HG03342 (cell line): Measurements from ENCODE around the gene DIDO1.
A peak's percentile ranks its signal among the peaks of the same experiment; 100 is the strongest.

Source experiments
- ATAC-seq: cut with Tn5 transposase; IDR thresholded peaks from one replicate; pipeline ENCODE4 v1.9.1; 2021; ENCODE audit warnings: mild to moderate bottlenecking, moderate library complexity; ENCODE audit not compliant: unreplicated experiment

Gene DIDO1

DNA sequence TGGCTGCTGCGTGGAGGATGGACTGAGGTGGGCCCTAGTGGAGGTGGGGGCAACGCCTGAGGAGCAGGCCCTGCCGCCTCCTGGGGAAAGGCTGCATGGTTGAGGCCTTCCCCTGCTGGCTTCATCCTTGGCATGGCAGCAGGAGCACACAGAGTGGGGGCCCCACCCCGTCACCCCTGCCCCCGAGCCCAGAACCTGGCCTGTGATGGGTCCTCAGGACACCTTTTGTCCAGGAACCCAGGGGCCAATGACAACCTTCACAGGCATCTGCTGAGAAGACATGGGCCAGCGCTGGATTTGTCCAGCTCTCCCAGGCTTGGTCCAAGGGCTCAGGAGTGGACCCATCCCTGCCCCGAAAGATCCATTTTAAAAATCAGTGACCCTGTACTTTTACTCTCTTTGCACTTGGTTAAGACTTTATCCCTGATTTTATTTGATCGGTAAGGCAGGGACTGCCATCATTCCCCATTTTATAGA is 25.6 kb upstream of the DIDO1 start:
- ATAC-seq: no peak

DNA sequence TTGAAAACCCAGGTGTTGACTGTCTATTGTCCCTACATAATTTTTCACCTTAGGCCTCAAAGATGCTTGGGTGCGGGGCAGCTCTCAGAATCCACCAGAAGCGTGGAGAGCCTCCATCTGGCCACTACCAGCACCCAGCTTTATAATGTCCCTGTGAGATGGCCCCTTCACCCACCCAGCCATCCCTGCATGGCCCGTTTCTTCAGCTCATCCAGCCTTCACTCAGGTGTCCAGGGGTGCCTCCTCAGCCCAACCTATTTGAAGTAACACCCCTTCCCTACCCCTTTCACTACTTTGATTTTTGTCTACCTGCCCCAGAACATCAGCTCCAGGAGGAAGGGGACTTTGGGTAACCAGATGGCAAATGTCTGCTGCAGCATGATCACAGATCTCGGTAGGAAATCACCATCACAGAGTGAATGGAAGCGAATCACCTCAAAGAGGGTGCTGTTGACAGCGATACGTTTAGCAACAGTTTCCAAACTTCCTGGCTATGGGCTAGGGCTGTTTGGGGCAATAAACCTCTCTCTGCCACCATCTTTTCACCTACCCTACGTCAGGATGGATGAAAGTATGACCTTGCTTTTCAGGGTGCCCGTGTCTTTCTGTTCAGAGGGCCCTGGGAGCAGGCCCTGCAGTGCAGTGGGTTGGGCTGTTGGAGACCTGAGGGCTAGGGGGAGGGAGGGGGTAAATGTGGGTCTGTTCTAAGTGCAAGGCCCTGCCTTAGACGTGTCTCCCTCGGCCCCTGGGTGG is 25.0 kb upstream of the DIDO1 start:
- ATAC-seq: no peak

DNA sequence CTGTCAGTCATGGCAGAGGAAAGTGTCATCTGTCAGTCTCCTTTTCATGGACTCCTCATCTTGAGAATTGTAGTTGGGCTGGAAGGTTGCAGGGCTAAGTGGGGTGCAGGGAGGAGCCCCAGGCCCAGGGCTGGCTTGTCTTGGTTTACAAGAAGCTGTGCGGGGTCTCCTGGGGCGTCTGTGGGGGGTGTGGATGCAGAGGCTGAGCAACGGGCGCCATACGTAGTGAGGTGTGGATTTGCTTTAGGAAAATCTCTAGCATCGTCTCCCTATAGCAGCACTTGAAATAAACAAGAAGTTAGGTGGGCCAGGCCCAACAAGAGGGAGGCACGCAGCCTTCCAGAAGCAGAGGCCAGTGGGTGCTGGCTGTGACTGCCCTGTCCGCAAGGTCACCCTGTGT is 24.4 kb upstream of the DIDO1 start:
- ATAC-seq: no peak

DNA sequence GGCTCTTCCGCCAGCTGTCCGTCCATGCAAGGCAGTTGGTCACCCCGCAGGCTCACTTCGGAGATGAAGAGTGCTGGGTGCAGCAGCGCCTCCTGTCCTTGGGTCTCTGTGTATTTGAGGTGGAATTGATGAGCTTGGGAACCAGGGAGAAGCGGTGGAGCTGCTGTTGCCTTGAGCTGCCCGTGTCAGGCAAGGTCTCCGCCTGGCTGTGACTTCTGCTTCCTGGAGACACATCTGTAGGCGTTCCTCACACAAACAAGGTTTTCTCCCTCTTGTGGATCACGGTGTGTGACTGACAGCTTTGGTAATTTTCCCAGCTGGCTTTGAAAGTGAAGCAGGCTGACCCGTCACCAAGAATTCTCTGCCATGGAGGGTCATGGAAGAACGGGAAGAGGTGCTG is 23.7 kb upstream of the DIDO1 start:
- no peak for ATAC-seq

DNA sequence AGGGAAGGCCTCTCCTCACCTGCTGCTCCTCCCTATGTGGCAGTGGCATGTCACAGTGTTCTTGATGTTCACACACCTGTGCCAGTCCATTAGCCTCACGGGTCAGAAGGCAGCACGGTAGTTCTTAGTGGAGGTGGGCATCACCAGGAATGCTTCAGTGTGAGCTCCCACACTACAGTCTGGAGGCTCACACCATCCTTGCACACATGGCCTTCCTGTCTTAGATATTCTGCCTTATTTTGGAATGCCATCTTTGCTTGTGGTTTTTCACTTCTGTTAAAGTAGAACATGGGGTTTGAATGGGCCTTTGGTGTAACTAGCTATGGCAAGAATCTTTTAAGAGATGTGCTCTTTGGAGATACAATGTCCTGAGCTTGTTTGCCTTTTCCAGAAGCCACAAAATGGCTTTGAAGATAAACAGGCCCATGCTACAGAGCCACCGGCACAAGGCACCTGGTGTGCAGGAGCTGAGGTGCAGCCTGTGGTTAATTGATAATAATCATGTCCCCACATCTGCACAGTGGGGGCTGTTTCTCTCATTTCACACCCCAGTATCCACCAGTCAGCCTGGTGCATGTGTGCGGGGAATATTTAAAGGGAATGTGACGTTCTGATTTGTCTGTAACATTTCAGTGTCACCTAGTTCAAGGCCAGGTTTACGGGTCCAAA is 23.0 kb upstream of the DIDO1 start:
- no peak for ATAC-seq

DNA sequence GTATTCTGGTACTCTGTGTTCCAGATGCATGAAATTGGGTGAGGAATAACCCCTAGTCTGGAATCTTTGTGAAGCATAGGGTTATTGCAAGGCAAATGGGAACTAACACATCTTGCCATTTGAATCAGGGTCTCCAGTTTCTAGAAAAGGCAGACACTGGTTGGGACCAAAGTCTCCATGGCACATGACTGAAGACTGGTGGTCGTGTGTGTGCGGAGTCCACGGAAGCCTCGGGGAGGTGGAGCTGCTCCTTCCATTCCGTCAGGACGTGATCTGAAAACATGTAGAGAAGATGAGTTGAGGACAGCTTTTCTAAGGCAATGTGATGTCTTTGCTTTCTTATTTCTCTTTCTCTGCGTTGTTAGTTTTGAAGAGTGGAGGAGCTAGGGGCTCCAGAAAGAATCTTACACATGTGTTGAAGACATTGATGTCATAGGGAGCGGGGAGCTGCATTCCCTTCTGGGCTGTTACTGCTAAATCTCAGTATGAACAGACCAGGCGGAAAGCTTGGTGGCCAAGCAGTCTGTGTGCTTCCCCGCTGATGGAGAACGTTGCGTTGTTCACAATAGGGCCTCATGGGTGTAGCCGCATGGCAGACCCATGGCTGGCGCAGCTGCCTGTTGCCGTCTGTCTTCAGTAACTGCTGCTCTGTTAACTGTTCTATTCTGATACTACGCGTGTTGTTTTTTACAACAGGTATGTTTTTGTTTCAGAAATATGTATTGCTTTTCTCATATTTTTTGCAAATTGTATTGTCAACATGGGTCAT is 21.4 kb upstream of the DIDO1 start:
- no peak for ATAC-seq

DNA sequence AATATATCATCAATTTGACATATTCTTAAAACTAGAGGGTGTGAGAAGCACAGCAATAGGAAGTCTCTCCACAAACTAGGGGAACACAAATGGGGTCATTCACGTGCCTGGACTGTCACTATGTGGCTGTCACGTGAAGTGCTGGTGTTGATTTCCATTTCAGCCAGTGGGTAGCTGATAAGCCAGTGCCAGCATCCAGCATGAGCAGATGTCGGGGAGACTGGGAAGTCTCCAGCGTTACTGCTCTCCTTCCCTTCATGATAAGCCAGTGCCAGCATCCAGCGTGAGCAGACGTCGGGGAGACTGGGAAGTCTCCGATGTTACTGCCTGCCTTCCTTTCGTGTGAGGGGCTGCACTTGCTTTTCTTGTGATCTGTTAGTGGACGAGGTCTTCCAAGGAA is 20.6 kb upstream of the DIDO1 start:
- no peak for ATAC-seq

DNA sequence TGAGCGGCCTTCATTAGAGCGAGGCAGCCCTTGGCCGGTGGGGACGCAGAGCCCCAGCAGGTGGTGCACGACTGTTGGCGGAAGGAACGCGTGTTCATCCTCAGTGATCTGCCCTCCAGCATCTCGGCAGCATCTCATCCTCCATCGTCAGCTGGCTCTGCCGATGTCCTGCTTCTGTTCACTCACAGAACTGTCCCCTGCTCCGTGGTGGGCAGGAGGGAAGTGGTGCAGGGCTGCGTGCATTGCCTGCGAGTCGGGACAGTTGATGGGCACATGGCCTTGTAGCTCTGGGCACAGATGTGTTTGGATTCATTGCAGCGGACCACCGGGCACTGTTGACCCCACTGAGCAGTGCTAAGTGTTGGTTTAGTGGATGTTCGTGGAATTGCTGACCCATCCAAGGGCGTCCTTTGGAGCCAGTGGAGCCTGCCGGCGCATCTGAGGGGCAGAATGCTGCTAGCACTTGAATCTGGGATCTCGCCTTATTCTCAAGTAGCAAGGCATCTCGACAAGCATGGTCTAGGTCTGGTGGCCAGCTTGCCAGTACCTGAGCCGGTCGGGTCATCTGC is 19.6 kb upstream of the DIDO1 start:
- ATAC-seq: no peak

DNA sequence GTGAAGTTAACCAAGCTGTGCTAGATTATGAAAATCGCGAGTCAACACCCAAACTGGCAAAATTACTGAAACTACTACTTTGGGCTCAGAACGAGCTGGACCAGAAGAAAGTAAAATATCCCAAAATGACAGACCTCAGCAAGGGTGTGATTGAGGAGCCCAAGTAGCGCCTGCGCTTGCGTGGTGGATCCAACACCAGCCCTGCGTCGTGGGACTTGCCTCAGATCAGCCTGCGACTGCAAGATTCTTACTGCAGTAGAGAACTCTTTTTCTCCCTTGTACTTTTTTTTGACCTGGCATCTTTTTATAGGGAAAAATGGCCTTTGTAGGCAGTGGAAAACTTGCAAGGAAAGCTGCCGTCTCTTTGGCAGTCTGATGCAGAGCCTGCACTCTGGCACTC is 18.4 kb upstream of the DIDO1 start:
- no peak for ATAC-seq

DNA sequence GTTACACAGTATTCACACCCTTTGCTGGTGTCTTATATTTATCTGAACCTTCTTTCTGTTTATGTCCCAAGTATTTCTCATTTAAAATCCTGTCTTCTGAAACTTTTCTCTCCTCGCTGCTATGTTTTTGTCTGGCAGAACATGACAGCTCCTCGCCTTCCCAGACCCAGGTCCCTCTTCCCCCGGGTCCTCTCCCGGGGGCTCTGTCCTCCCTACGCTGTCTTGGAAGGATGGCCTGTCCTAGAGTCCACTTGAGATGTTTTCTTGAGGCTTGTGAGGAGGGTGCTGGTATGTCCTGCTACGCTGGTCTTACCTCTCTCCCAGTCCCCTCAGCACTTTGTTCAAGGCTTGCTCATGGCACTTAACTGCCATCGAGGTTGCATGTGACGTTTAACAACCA is 17.9 kb upstream of the DIDO1 start:
- ATAC-seq: no peak

DNA sequence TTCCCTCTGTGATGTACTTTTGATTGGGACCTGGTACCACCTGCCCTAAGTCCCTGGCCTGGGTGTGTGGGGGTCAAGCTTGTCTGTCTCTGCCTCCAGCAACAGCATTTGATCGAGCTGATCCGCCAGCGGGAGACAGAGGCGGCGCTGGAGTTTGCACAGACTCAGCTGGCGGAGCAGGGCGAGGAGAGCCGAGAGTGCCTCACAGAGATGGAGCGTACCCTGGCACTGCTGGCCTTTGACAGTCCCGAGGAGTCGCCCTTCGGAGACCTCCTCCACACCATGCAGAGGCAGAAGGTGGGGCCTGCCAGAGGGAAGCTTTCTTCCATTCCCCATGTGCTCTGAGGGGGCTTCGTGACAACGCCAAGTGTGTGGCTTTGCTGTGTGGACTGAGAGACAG is 17.1 kb upstream of the DIDO1 start:
- no peak for ATAC-seq

DNA sequence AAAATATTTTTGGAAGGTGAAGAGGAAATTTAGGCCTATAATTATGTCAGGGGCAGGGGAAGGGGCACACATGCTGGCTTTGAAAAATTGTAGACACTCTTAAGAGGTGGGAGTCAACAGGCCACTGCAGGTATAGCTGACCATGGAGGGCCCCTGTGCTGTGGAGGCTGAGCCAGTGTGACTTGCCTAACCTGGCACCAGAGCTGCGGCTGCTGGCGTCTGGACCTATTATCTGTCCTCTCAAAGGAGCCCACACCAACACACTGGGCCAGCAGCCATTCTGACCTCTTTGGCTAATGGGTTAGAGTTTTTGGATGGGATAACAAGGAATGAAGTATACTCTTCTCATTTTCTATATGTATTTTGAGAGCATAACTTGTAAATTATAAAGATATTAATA is 16.2 kb upstream of the DIDO1 start:
- no peak for ATAC-seq

DNA sequence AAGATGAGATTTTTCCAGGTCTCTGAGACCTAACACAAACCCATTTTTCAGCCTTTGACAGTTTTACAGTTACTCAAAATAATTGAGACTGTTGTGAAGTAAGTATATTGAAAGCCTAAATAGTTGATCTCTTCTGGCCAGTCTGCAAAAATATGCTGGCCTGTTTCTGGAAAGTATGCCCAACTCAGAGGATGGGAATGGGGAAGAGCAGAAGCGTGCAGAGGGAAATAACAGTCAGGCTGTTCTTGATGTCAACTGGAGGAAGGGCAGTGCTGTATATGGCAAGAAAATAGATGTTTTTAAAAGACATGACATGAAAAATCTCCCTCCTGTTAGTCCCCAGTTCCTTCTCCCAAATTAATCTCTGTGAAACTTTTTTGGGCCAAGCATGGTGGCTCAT is 15.5 kb upstream of the DIDO1 start:
- ATAC-seq: no peak

DNA sequence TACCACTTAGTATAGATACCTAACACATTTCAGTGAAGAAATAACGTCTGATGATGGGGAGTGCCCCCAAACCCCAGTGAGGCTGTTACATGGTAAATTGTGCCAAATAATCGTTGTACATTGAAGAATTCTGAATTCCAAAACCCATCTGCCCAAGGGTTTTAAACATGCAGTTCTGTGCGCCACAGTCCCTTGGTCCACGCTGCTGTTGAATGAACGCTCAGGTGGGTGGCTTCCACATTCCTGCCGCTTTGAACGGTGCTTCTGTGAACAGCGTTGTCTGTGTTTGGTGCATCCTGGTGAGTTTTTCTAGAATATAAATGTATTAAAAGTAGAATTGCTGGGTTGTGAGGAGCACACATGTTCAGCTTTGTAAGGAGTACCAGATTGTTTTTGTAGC is 14.6 kb upstream of the DIDO1 start:
- ATAC-seq: no peak

DNA sequence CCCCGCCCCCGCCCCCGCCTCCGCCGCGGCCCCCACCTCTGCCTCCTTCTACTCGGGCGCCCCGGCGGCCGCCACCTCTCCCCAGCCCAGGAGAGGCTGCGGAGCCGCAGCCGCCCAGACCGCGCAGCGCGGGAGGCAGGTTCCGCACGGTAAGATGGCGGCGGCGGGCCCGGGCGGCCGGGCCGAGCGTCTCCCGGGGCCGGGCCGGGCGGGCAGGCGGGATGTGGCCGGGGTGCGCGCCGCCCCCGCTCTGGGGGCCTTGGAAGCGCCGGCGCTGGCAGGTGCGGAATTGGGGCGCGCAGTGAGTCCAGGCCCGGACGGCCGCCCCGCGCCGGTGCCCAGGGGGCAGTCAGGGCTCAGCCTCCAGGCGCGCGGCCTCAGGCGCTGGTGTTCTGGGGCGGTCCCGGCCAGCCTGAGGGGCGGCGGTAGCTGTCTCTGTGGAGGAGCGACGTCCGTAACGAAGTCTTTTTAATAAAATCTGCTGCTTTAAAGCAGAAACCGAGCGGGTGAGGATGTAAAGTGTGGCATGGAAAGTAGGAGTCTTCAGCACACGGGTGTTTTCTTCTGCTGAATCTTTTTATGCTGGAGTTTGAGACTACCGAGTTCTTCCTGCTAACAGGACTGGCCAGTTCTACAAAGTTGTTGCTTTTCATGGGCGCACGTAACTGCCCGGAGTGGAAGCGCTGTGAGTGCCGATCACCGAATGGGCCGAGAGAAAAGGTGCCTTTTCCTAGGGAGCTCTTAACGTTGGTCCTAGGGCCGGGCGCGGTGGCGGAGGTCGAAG is 12.0 kb upstream of the DIDO1 start, which contains the start of gene GID8:
Gene GID8, plus strand, starts transcription at position 43 of the 784 bp plus-strand sequence. CDS start 3,356 bp downstream, outside the sequence.
- peak; percentile 39 for ATAC-seq

DNA sequence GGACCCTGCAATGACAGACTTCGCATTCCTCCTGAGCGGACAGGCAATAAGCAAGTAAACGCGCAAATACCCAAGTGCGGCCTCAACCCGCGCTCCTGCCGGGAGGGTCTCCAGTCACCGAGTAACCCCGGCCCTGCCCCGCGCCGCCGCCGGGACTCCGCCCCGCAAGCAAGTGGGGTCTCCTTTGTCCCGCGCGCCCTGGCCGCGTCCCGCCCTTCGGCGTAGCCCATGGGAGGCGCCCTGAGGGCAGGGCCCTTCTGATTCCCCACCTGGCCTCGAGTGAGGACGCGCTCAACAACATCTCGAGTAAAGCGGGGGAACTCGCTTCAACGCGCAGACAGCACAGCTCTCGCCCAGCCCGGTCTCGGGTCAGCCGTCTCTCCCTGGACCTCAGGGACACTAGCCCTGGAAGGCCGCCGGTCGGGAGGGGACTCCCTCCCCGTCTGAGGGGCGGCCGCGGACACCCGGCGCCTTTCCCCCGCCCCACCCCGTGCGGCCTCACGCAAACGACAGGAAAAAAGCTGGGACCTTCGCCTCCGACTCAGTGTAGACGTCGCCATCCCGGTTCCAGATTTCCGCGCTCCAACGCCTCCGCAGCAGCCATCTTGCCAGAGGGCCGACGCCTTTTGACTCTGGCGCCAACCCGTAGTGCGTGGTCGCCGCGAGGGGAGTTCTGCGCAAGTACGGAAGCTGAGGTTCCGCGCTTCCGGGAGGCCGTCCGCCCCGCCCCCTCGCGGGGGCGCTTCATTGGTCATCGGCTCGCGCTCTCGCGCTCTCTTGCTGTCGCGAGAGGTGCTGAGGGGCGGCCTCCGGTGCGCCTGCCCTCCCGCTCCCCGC is 11.2 kb upstream of the DIDO1 start:
- peak; percentile 77 for ATAC-seq

DNA sequence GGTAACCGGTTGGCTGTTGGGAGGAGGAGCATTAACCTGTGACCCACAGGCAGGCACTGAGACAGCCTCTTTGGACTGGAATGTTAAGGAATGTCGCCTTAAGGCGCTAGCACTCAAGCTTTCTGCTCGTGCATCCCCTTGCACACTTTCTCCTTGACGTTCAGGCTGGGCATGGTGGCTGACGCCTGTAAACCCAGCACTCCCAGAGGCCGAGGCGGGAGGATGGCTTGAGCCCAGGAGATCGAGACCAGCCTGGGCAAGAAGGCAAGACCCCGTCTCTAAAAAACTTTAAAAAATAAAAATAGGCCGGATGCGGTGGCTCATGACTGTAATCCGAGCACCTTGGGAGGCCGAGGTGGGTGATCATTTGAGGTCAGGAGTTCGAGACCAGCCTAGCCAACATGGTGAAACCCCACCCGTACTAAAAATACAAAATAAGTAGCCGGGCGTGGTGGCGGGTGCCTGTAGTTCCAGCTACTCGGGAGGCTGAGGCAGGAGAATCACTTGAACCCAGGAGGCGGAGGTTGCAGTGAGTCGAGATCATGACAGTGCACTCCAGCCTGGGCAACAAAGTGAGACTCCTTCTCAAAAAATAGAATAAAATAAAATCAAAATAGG is 9.8 kb upstream of the DIDO1 start:
- no peak for ATAC-seq

DNA sequence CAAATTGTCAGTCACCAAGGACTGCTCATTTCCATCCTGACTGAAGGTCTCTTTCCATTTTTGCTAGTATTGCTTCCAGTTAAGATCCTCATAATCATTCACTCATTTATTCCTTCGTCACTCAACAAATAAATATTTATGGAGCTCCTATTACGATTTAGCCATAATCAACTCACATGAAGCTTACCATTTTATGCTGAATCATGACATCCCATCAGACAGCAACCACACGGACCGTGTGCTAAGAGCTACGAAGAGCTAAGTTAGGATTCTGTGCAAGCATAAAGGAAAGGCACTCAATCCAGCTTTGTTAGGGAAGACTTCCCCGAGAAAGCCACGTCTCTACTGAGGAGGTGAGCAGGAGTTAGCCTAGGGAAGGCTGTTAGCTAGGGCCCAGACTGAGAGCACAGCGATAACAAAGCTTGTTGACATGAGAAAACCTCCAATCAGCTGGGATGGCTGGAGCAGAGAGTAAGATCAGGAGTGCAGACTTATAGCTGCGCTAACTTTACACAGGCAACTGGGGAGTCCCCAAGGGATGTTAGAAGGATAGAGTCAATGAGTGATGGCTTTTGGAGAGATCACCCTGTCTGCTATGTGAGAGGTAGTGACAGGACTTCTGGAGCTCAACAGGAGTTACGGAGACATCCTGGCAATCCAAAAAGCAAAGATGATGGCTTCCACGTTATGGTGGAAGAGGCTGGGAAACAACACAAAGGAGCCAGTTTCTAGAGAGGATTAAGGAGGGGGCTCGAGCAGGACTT is 9.1 kb upstream of the DIDO1 start:
- no peak for ATAC-seq

DNA sequence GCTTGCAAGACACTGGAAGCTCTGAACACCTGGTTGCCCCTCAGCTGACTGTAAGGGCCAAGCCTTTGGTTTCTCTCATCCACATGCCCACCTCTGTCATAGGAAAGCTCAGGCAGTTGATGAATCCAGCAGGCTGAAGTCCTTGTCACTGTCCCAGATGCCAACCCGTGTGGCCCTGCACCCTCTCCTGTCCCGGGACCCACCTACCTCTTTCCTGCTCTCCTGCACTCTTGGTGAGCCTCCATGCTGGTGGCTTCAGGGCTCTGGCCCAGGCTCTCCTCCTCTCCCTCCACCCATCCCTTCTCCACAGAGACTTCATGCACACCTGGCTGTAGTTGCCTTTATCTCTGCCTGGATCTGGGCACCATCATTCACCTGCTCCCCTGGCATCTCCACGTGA is 7.7 kb upstream of the DIDO1 start:
- ATAC-seq: no peak
